NK-92 (cell line): ENCODE data around the gene LTBP2.

Experiments
- DNase-seq: peaks from one replicate; lab custom pipeline; 2025; ENCODE audit not compliant: unreplicated experiment; lab: John Stamatoyannopoulos, UW

LTBP2 gene

DNA sequence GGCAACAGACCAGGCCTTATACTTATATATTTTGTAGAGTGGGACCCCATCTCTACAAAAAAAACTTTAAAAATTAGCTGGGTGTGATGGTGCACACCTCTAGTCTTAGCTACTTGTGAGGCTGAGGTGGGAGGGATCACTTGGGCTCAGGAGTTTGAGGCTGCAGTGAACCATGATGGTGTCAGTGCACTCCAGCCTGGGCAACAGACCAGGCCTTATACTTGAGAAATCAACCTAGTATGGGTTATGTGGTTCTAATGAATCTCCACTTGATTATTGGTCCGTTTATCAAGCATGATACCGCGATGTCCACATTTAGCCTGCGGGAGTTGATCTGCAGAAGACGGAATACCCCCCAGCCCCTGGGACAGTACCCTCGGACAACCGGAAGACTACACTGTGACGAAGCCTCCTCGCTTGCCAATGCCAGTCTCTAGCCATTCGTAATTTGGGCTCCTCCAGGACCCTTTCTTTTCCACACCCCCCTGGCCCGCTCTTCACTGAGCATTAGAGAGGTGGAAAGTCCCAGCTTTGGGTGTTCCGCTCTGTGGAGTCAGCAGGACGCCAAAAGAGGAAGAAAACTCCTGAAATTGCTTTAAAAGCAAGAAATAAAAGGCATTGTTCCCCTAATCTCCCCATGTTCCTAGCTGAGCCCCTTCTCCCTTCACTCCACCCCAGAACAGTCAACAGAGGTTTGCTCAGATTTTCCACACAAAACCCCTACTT lies 19.4 kb downstream of the LTBP2 start:
- no peak for DNase-seq

DNA sequence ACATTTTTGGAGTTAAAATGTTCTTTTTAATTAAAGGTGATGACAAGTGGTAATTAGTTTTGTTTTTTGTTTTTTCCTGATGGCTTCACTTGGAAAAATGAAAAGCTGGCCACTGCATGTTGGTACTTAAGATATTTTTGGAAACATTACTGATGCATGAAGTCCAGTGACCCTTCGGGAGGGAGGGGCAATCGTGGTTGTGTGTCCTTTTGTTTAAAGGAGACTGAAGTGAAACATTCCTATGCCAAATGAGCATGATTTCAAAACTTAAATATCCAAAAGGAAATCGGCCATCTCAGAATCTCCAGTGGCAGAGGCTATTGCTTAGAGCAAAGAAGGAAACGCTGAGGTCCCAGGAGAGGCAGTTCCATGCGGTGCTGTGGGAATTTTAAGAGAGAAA lies 20.1 kb downstream of the LTBP2 start:
- no peak for DNase-seq

DNA sequence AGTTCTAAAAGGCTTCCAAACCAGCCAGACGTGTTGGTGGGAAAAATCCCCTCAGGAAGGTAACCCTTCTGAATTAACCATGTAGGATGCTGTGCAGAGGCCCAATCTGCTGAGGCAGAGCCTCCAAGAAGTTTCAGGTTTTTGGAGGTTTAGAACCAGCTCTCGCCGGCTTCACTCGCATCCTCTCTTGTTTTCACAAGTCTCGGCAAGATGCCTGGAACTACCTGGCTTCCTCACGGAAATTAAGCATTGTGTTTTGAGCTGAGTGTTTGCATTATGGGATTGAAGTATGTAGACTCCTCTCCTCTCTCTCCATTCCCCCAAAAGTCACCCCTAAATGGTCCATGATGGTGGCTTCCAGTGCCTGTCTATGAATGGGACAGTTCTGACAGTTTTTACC lies 20.6 kb downstream of the LTBP2 start:
- no peak for DNase-seq

DNA sequence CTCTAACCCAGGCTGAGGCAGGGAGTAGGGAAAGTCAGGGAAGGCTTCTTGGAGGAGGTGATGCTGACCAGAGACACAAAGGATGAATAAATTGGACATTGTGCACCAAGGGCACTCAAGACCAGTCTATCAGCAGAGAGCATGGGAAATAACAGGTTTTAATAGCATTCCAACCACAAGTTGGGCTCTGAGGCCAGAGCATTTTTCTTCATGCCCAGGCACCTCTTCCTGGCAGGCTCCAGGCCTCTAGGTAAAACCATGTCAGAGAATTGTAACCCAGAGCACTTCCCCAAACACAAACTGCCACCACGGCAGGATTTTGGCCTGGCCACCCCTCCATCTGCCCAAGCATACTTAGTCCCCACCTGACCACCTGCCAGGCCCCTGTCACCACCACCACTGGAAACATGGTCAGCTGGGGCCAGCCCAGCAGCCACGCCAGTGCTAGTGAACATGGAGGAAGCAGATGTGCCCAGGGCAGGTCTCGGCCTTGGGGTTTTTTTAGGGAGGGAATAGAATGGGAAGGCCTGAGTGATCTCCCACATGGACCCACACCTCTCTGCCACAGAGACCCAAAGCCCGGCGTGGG lies 22.7 kb downstream of the LTBP2 start:
- no peak for DNase-seq

DNA sequence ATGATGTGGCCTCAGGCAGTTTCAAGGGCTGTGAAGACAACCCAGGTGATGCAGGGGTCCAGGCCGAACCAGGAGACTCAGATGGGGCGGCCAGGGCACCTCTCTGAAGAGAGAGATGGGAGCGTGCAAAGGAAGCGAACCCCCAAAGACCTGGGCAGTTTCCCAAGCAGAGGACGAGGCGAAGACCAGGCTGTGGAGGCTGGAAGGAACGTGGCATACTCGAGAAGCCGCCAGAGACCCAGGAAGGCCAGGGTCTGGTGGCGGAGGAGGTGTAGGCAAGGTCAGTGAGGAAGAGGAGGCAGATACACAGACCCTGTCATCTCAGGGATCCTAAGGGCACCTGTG lies 24.7 kb downstream of the LTBP2 start:
- DNase-seq: no peak

DNA sequence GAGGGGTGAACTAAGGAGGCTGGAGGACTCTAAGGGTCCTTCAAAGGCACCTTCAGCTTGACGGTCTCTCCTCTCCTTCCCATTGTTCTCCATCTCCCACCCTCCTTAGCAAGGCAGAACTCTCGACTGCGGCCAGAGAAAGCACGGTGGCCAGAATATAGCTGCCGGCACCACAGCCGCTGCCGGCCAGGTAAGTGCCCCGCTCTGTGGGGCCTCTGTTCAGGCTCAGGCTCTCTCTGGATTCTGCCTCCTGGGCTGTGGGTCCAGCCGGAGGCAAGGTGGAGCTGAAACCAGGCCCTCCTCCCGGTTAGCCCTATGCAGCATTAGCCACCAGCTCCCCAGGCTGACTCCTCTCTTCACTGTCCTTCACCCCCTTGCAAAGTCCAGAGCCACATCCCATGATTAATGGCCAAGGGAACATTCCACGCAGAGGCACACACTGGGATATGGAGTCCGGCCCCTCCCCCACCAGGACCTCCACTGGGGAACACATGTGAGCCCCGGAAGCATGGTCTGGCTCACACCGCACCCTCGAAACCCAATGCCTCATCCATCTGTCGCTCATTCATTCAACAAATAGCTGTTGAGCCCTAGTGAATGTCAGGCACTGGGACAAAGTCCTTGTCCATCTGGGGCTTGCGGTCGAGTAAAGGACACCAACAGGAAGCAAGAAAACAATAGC lies 25.2 kb downstream of the LTBP2 start:
- DNase-seq: no peak

DNA sequence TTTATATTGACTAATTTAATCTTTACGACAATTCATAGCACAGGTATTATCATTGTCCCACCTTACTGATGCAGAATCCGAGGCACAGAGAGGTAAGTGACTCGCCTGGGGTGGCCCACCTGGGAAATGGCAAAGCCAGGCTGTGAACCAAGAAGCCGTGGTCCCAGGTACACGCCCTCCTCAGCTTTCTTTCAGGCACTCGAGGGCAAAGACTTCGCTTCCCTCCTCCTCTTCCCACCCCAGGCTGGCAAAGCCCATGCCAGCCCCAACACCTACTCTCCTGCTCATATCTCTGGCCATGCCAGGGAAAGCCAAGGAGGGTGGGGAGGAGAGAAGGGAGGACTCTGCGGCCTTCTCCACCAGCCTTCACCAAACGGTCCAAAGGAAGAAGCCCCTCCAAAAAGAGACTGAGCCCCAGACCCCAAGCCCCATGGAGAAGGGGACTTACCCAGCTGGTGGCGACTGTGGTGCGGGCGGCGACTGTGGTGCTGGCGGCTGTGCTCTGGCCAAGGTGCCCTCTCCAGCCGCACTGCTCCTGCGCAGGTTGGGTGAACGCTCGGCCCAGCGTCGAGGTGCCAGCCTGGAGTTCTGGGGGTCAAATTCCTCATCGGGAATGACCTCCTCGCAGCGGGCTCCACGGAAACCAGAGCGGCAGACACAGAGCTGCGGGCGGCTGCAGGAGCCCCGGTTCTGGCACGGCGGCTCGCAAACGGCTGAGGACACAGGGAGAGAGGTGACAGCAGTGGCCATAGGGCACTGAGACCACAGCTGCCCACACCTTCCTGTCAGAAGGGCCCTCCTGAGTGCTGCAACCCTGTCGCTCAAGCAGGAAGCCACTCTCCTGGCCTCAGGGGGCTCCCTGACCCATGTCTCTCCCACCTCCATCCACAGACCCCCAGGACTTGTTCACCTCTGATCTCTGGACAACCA lies 26.4 kb downstream of the LTBP2 start:
- no peak for DNase-seq

DNA sequence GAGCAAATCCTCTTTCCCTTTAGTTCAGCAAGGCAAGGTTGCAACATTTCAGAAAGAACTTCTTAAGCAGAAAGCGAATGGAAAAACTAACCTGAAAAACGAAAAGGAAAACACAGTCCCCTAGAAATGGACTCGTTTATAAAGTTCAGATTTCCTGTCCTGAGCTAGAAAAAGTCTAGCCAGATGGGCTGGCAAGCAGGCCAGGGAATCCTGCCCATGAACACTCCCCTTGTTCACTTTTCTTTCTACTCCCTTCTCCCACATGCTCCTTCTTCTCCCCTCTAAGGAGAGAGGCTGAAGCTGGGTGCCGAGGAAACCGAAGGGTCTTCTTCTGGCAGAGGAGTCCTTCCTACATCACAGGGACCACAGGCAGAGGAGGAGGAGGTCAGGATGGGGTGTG lies 27.1 kb downstream of the LTBP2 start:
- no peak for DNase-seq

DNA sequence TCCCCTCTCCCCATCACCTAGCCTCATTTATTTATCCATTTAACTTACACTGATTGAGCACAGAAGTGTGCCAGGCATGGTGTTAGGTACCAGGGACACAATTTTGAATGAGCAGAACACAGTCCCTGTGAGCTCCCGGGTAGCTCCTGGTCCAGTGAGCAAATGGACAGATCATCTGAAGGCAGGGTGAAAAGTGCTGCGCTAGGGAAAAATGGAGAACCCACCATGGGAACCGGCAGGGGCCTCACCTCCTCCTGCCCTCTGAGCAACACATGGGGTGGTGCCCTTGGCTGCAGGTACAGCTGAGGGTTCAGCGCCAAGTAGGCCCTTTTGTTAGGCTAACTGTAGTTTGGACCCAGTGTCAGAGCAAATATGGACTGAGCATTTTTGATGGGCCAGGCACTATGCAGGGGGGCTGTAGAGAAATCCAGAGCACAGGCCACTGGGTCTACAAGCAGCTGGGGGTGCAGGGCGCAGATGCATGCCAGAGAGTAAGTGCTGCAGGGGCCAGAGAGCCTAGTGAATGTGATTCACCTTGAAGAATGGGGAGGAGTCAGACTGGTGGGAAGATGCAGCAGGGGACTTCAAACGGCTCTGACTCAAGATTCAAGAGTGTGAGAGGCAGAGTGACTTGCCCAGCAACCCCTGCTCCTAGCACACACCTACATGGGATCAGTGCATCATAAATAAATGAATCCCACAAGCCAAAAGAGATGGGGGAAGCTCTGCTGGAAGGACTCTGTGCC lies 28.2 kb downstream of the LTBP2 start:
- no peak for DNase-seq

DNA sequence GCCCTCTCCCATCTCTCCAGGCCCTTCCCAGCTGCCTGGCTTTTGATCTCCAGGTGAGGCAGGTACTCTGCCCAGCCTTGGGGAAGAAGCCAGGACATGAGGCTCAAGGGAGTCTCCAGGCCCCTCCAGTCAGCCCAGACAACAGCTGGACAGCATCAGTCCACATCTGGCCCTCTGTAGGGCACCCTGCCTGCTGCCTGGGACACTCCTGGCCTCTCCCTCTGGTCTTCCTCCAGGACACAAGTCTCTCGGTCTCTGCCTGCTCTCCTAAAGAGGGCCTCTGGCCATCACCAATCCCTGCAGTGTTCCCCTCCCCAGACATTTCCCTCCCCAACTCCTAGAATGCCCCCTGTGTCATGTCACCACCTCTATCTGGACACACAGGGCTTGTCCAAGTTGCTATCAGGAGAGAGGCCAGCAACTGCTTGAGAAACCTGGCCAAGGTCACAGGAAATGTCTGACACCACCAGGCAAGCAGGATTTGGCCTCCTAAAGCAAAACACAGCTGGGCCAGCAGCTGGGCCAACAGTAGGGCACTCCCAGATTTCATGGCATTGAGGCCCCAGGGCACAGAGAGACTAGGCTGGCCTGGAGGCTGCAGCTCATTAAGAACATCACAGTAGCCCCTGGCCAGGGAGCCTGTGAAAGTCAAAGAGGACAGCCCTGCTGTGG lies 29.0 kb downstream of the LTBP2 start:
- DNase-seq: no peak

DNA sequence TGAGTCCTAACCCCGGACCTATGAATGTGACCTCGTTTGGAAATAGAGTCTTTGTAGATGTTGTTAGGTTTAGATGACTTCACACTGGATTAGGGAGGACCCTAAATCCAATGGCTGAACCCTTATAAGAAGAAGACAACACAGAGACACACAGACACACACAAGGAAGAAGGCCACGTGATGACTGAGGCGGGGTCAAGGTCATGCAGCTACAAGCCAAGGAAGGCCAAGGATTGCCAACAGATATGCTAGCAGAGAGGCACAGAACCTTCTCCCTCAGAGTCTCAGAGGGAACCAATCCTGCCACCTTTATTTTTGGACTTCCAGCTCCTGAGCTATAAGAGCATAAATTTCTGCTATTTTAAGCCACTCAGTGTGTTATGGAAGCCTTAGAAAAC lies 31.8 kb downstream of the LTBP2 start:
- no peak for DNase-seq

DNA sequence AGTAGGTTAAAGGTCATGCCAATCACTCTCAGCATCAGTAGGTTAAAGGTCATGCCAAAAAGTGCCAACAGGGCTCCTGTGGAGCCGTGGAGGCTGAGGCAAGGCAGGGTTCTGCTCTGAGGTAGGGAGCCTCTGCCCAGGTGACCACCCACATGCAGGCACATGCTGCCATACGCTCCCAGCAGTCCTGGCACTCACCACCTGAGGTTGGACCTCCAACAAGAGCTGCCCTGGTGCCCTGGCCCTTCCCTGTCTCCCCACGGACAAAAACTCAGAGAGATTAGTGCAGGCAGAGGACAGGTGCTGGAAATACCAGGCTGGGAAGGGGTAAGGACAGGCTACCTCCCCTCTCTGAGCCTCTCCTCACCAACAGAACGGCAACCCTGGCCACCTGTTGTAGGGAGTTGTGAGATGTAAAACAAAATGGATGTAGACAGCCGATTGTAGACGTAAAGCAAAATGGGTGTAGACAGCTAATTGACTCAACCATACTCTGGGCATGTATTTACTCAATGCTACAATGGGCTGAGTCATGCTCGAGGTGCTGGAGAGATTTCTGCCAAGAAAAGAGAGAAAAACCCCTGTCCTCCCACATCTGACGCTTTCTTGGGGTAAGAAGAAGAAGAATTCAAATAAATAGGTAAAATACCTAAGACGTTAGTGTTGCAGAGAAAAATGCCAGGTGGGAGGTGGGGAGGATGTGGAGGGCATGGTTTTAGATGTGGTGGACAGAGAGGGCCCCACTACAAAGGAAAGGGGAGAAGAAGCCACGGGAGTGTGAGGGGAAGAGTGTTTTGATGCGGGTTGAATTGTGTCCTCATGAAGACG lies 32.4 kb downstream of the LTBP2 start:
- no peak for DNase-seq

DNA sequence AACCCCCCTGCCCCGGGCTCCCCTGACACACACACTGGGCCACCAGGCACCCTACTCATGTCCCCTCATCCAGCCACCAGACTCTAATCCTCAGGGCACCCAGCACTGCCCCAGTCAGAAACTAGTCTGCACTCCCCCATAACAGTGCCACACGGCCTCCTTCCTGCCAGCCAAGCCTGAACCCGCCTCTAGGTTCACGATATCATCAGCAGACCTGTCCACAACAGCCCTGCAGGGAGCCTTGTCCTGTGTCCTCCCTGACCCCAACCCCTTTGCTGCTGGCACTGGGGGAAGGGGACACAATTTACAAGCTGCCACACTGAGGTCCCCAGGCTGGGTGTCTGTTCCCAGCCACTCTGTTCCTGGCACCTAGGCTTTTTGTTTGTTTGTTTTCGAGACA lies 33.6 kb downstream of the LTBP2 start:
- no peak for DNase-seq

DNA sequence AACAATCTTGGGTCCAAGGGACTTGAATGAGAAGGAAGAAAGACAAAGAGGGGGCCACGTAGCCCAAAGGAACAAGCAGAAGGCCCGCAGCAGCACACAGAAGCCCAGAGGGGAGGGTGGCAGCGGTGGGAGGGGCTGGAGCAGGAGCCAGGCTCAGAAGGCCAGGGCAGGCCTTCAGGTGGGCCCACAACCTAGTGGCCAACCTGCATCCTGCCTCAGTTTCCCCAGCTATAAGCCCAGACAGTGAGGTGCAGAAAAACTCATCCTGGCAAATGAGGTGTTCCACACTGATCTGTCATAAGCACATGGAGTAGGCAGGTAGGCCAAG lies 34.1 kb downstream of the LTBP2 start:
- DNase-seq: no peak

DNA sequence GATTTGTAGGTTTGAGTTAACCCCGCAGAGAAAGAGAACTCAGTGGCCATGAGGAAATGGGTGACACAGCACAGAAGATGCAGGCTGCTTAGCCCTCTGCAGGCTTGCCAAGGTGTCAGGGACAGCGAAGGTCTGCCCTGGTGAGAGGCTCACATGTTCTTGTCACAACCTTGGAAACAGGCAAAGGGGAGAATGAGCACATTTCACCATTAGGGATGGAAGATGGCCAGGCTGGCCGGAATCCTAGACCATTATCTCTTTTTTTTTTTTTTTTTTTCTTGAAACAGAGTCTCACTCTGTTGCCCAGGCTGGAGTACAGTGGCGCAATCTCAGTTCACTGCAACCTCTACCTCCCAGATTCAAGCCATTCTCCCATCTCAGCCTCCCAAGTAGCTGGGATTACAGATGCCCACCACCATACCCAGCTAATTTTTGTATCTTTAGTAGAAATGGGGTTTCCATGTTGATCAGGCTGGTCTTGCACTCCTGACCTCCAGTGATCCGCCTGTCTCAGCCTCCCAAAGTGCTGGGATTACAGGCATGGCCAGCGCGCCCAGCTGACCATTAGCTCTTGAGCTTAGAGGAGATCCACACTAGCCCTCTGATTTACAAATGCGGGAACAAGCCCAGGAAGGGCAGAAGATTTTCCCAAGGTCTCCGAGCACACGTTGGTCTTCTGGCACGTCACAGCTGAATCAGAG lies 34.6 kb downstream of the LTBP2 start:
- no peak for DNase-seq

DNA sequence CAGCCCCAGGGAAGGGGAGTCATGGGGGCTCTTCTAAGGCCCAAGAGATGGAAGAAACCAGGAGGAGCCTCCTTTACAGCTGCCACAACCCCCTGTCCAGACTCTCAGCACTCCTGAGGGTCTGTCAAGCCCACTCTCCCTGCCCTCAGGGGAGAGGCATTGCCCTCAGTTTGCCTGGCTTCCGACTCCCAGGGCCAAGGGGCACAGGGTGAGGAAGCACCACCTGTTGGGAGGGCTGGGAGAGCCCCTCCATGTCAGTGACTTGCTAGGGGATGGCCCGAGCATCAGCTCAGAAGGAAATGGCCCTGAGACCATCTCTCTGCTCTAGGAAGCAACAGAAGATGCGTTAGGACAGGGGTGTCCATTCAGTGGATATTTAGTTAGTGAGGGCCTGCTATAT lies 36.1 kb downstream of the LTBP2 start:
- no peak for DNase-seq

DNA sequence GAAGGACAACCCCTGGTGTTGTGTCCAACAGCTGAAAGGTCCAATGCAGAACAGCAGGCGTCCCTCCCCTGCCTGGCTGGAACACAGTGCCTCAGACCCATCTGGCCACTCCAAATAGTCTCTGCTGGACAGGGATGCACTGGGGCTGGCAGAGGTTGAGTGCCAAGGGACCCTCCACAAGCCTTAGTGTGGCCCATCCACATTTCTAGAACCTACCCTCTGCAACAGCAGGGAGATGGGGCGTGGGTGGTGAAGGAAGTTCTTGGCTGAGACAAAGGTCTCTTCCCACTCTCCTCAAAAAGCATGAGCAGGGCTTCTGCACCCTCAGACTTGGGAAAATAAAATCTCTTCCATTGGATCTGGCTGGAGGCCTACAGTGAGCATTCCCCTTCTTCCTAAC lies 36.5 kb downstream of the LTBP2 start:
- no peak for DNase-seq

DNA sequence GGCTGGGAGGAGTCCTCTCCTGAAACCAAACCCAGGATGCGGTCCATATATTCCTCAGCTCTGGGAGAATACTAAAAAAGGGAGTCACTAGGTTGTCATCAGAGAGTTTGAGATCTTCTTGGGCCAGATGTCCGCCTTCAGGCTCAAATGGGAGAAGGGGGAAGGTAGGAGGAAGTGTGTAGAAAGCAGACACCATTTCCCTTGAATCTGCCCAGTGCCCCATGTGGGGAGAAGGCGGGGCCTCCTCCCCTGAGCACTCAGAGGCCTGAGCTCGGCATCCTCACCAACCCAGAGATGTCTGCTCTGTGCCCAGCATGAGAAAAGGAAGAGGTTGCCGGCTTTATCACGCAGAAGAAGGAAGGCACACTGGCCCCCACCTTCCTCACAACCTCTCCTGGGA lies 37.3 kb downstream of the LTBP2 start:
- DNase-seq: no peak

DNA sequence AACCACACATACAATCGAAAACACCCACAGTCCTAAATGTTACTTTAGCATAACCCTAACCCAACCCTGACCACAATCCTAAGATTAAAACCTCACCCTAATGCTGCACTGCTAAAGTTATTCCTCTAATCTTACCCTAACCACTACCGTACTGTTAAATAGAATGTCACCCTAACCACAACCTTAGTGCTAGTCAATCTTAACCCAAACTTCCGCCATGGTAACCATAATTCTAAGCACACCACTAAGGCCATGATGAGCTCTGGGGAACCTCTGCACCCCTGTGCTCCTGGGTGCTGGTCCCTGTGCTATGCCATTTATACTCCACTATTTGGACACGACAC lies 38.0 kb downstream of the LTBP2 start:
- no peak for DNase-seq
